T-helper 1 cell (primary cell): ENCODE data around the gene SCNN1A.
A peak's percentile ranks its signal among the peaks of the same experiment; 100 is the strongest.

Source experiments
- DNase-seq, 5 donors: peaks; one replicate each; pipeline ENCODE4 v3.0.0-alpha.2; 2012 to 2020
- total RNA-seq, 4 donors: gene quantifications; one replicate each; lab custom pipeline; 2026; lab: John Stamatoyannopoulos, UW

SCNN1A gene
- 1.1 to 1.8 (median 1.7) reads per million in 4 donors for total RNA-seq

GRCh38 chr12:6375269-6376078, at the start of gene SCNN1A:
Gene SCNN1A, minus strand, starts transcription at chr12:6375563. Its CDS starts 780 bp downstream, at chr12:6374783.
- DNase-seq, result no peak

- DNase-seq, result no peak
Observed at GRCh38 chr12:6424866-6425265, 49.5 kb upstream of the SCNN1A start.

GRCh38 chr12:6424008-6424347, 48.6 kb upstream of the SCNN1A start:
- no peak for DNase-seq

- DNase-seq, result peak; percentile 53 to 89 (median 69)
Observed at GRCh38 chr12:6423267-6424007, 48.1 kb upstream of the SCNN1A start.

- no peak for DNase-seq
Observed at GRCh38 chr12:6420364-6420763, 45.0 kb upstream of the SCNN1A start.

GRCh38 chr12:6418796-6419195, 43.4 kb upstream of the SCNN1A start:
- no peak for DNase-seq

GRCh38 chr12:6416596-6416995, 41.2 kb upstream of the SCNN1A start:
- no peak for DNase-seq

GRCh38 chr12:6407236-6407954, 32.0 kb upstream of the SCNN1A start:
- no peak for DNase-seq

GRCh38 chr12:6405963-6406362, 30.6 kb upstream of the SCNN1A start:
- DNase-seq, result no peak

- no peak for DNase-seq
Observed at GRCh38 chr12:6404390-6404789, 29.0 kb upstream of the SCNN1A start.

GRCh38 chr12:6399884-6400644, 24.7 kb upstream of the SCNN1A start:
- no peak for DNase-seq

GRCh38 chr12:6396031-6396430, 20.7 kb upstream of the SCNN1A start:
- DNase-seq, result no peak

- no peak for DNase-seq
Observed at GRCh38 chr12:6394398-6394797, 19.0 kb upstream of the SCNN1A start.

GRCh38 chr12:6393109-6393508, 17.7 kb upstream of the SCNN1A start:
- DNase-seq, result no peak

- DNase-seq, result no peak
Observed at GRCh38 chr12:6392504-6392903, 17.1 kb upstream of the SCNN1A start.

- no peak for DNase-seq
Observed at GRCh38 chr12:6391013-6391412, 15.7 kb upstream of the SCNN1A start.

- no peak for DNase-seq
Observed at GRCh38 chr12:6390084-6390799, 14.9 kb upstream of the SCNN1A start.

GRCh38 chr12:6387541-6387940, 12.2 kb upstream of the SCNN1A start:
- no peak for DNase-seq

- no peak for DNase-seq
Observed at GRCh38 chr12:6386491-6386890, 11.1 kb upstream of the SCNN1A start.

GRCh38 chr12:6386038-6386437, 10.7 kb upstream of the SCNN1A start:
- DNase-seq, result no peak

- no peak for DNase-seq
Observed at GRCh38 chr12:6384499-6385436, 9.4 kb upstream of the SCNN1A start.
